Stimulated activated CD4-positive, alpha-beta T cell treated with anti-CD3 and anti-CD28 coated beads, Interleukin-12 subunit alpha, Interleukin-12 subunit beta, amount 100 ng/mL, for 4 hours (primary cell): ENCODE results near the gene PARD3B.
A peak's percentile ranks its signal among the peaks of the same experiment; 100 is the strongest.

ENCODE experiments used
- DNase-seq: peaks from one replicate; pipeline ENCODE4 v3.0.0-alpha.2; 2020

The PARD3B gene

DNA sequence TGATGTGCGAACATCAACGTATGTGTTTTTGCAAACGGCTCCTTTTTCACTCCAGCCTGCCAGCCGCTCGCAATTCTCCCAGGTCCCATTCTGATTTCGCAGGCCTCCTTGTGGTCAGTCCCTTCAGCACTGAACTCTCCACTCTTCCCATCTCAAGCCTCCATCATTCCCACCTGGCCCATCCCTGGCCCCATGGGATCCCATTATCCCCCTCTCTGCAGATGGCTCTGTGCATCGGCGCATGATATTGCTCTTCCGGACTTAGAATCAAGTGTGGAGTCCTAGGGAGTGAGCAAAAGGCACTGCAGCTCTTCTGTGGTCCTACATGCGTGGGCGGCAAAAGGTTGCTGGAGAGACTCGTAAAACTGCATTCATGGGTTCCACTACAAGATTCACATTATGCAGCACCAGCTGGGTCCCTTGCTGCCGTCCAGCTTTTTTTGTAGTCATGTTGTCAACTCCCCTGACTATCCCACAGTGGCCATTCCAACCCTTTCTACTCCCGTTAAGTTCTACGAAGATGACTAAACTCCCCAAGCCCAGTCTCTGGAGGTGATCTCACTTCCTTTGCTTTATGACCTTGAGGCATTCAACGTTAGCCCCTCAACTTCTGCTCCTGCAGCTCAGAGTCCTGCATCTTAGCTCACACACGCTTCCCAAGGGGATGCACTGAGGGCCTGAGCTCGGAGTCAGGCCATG lies 1011.7 kb downstream of the PARD3B start:
- no peak for DNase-seq

DNA sequence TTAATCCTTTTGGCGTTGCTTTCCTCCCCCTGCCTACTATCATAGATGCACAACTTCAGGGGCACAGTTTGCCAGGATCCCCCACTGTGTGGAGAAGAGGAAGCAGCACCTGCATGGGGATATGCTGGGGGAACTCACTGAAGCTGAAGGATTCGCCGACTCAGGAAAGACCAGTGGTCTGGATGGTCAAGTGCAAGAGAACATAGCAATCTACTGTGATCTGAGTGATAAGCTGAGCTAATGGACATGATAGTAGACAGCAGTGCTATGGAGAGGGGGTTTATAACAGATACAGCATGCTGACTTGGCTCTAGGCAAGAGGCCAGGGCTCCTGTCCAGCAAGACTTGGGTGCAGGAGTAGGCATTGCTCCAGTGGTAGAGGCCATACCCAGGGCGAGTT lies 1012.6 kb downstream of the PARD3B start:
- DNase-seq = no peak

DNA sequence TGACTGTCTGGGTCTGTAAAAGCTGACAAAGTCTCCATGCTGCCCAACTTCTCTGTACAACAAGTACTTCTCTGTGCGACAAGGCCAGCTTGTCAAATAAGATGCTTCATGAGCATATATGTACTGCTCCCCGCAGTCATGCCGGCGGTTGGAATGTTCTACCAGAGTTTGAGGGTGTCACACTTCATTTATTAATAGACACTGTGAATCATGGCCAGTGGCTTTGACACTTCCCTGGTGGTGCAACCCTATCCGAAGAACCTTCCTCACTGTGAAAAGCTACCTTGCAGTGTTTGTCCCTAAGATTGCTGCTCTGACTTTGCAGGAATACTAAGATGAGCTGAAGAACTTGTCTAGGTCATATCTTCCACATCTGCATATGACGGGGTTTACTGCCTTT lies 1016.2 kb downstream of the PARD3B start:
- no peak for DNase-seq

DNA sequence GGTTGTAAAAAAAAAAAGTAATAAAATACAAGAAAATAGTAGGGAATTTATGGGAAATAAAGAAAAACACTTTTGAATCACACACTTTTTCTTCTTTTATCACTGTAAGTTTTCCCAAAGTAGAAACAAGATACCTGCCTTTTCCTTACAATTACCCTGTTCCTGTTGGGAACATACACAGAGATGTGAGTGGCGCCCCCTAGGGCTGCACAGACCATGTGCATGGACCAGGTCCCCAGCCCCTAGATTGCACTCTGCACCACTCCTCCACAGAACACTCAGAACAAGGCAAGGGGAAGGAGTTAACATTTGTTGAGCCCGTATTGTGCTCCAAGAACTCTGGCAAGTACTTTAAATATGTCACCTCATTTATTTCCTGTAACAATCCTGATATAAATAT lies 1018.4 kb downstream of the PARD3B start:
- peak; percentile 17 for DNase-seq

DNA sequence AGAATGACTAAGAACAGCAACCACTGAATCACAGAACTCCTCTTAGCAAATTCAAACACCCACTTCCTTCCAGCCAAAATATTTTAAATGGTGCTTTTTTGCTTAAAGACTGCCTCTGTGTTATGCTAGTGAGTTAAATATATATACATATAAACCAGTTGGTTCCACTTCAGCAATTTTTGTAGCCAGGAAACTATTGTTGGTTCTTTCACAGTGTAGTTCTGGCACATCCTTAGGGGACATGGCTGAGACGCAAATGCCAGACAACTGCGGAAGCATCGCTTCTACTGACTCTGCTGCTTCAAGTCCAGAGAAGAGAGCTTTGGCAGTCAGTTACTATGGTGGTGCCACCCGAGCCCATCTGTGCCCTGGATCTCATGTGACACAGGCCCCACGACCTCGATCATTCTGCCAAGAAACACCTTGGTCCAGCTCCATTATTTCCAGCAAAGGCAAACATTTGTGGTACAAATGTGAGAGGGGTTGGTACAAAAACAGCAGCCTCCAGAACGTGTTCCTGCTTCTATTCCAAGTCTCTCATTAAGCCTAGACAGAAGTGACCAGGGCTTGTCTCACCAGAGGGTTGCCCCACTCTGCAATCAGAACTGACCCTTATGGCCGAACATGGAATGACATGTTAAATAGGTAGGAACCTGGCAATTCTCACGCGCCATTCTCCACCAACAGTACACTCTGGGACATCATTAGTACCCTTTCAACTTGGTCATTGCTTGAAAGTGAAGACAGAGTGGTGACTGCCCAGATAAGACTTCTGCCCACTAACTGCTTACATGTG lies 1019.3 kb downstream of the PARD3B start:
- no peak for DNase-seq

DNA sequence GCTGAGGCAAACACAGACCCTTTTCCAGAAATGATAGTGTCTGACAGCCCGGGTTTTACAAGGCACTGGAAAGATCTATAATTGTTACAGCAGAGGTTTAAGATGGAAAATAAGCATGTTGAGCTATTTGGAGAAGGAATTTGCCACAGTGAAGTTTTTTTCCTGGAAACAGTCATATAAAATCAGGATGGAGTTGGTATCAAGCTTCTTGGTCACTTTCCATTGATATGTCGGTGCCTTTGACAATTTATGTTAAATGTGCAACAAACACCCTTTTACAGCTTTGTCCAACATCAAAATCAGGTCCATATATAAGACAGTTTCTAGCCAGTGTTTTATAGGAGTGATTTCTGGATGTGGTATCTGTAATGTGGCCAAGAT lies 1019.9 kb downstream of the PARD3B start:
- no peak for DNase-seq

DNA sequence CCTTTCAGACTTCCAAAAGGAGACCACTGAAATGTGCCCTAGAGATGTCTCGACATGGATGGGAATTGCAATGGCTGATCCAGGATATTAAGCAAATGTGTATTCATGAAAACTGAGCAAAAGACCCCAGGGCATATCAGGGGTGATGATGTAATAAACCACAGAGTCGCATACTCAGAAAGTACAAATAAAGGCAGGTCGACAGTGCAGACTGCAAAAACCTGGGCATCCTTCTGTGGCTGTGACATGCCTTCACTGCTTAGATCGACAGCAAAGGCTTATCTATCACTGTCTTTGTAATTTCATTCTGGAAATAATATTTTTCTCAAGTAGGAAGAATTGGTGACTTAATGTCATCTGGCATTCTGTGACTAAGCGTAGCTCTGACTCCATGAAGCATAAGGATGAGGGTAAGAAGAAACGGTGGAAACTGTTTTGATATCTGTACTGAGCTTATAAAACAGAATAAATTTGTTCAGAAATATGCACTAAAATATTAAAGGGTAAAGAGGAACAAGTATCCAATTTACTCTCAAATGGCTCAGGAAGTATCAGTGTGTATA lies 1021.4 kb downstream of the PARD3B start:
- DNase-seq = no peak

DNA sequence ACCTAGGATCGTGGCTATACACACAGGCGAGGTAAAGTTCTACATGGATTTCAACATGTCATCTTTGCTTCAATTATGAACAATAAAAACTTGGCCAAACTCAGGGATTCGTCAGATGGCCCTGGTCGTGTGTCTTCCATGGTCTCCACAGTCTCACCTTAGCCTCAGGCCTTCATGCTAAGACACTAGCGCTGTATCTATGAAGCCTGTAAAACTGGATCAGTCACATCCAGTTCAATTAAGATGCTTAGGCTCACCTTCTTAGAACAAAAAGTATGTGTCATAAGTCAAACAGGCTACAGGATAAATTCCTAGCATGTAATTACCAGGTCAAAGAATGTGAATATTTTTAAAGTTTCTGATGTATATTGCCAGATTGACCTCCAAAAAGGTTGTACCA lies 1023.3 kb downstream of the PARD3B start:
- no peak for DNase-seq

DNA sequence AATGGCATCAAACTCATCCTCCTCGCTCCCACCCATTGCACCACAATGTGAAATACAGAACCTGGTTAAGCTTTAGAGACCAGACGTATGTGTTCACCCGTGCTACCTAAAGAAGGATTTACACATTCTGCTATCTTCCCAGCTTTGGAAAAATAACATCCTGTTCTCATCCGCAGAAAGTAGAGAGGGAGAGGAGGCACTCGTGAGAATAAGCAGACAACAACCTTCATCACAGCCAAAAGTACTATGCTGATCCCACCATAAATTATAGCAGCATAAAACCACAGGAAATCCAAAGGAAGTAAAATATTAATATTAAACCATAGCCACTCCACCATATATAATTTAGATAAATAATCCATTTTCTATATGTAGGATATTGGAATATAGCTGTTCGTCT lies 1025.4 kb downstream of the PARD3B start:
- no peak for DNase-seq

DNA sequence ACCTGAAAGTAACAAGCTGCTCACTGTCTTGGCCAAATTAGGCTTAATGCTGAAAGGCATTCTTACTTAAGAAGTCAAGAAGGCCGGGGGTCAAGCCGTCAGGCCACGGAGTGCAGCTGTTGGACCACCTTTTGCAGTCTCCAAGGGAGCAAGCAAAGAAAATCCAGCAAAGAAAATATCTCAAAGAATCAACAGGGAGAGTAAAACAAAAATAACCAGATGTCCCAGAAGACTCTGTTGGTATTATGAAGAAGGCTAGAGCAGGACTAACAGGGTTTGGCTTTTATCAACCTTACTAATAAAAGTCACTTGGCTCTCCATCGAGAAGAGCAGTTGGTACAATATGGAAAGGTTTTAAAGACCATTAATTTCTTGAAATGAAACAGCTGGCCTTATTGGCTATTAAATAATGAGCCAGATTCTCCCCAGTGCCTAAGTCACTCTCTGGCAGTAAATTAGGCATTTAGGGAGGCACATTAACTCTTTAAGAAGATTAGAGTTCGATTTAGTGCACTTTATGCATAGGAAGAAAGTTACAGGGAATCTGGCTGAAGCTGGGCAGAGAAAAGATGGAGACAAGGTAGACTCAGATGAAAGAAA lies 1026.2 kb downstream of the PARD3B start:
- DNase-seq = no peak

DNA sequence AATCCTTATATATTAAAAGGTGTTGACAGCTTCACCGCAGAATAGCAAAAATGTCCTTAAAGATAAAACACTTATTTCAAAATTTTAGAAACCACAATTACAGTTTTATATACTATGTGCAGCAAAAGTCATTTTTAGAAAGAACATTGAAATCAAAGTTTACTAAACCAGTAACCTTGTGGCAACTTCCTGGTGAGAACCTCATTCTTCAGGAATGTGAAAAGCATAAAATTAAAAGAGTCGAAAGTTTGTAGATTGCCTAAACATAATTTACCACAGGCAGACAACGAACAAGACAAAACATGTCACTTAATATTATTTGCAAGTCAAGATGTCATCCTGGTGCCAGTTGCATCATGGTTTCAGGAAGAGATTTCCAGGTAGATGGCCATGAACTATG lies 1028.7 kb downstream of the PARD3B start:
- DNase-seq = no peak

DNA sequence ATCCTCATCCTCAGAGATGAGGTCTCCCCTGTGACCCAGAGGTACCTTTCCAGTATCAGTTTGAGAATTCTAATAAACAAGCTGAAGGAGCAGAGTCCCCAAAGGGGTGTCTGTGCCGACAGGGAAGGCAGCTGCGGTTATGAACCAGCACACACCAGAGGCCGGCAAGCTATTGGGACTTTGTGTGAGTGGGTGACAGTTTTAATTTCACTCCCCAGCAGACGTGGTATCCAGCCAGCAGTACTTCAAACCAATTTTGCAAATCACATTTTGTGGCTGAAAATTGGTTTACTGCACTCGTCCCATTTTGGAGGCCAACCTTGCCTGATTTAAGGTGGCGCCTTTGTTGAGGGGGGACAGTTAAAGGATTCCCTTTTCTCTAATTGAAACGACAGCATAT lies 1034.1 kb downstream of the PARD3B start:
- DNase-seq = no peak

DNA sequence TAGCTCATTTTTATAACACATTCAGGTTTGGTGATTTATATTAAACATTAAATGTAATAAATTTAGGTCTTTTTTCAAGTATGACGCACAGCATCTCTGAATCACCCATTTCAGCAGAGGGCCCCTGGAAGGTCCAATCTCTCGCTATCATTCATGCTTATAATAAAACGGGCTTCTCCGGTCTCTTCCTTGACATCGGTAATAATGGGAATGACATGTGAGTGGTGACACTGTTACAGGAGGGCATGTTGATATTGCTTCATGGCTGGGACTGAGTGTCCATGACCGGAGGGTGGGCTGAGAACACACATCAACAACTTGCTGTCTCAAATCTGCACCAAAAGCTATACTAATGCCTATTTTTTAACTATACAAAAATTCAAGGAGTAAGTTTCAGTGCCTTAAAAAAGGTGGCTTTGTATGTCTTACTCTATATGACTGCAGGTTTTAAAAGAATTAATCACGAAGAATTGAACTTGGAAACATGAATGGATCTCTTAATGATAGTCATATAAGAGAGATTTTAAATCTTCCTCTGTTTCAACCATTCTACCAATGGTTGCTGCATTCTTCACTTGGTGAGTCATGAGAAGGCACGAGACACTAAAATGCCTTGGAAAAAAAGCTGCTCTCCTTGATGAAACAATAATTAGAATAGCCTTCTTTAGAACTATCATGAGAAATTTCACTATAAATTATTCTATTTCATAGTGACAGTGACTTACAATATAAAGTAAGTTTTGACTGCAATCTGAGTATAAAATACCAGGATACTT lies 1035.1 kb downstream of the PARD3B start:
- no peak for DNase-seq

DNA sequence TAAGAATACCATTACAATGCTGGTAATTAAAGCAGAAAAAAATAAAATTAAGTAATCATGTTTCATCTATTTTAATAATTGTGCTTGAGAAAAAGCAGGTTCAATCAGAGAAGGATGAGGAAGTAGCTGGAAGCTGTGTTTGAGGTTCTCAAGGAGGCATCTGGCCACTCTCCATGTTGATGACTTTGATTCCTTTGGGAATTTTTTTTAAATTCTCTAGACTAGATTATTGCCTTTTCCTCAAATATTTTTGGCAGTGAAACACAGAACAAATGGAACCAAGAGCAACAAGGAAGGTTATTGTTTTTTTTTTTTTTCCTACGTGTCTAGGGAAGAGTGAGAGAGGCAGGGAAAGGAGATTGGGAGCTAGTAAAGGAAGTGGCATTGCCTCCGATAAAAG lies 1037.1 kb downstream of the PARD3B start:
- DNase-seq = no peak

DNA sequence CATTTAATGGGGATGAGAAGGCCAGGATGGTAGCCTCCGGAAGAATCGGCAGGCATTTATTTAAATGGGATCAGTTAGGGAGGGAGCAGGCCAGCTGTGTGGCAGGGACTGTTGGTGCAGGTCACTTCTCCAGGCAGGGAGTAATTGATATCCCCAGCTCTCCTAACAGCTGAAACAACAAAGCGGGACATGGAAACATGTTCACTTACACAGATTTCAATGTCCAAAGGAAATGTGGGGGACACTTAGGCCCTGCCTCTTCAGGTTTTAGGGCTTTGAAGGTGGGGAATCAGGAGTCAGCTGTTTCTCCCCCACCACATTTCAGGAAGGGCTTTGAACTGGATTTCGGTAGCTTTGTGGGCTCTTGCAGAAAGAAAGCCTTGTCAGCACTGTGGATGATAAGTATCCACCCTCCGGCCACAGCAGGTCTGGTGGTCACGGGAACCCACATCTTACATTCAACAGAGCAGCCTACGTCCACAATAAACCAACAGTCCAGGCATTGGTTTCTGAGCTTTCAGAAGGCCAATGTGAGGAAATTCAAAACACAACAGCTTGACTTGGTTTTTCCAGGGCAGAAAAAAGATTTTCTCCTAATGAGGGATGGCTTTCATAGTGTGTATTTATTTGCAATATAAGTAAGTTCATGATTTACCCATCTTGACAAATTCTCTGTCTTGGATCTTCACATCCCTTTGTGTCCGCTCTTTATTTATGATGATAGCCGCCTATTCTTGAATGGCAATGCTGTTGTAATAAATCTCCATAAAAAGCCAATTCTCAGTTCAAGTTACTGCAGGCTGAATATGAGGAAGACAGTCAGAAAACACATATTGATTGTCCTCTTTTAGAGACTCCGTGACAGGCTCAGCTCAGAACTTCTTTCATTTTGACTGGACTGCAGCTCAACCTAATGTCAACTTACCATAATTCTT lies 1040.4 kb downstream of the PARD3B start:
- no peak for DNase-seq

DNA sequence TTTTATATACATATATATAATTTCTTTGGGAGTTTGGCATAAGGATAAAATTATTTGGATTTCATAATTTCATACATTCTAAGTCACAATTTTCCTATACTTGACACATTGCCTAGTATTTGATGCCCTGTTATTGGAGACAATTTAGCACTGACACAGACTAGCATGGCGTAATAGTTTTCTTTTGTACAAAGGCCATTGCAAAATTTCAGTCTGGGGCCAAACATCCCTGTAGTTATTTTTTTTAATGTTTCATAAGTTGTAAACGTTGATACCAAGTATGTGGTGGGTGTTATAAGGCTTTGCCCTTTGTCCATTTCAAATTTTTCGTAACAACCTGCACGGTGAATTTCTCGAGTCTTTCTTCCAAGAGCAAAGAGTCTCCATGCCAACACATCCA lies 1041.4 kb downstream of the PARD3B start:
- DNase-seq = no peak

DNA sequence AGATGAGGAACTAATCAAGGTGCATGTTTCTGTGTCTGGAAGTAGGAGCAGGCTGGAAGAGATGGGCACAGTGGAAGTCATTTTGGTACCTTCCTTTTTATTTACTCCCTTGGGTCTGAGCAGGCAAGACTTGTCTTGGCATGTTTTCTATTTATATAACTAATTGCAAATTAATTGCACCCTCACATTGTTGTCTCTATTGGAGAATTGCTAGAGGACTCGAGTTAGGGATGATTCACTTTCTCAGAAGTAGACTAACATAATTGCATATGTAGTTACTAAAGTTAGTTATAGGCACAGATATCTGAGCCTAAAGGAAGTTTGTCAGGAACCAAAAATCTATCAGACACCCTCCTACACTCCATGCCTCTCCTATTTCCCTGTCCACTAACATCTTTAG lies 1044.2 kb downstream of the PARD3B start:
- DNase-seq = no peak

DNA sequence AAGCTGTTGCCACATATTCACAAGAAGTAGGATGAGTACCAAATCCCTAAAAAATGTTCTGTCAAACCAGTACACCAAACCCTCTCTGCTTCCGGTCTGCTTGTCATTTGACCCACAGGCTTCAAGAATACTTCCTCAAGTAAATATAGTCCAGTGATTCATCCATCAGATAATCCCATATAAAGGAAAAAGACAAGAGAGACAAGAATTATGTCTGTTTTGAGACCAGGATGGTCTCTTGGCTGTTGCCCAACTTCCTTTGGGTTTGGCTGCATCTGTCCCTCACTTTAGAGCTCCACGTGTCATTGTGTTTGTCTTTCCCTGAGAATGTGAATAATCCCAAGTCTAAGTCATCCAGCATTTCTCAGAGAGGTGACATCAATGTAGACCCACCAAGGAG lies 1045.5 kb downstream of the PARD3B start:
- DNase-seq = no peak

DNA sequence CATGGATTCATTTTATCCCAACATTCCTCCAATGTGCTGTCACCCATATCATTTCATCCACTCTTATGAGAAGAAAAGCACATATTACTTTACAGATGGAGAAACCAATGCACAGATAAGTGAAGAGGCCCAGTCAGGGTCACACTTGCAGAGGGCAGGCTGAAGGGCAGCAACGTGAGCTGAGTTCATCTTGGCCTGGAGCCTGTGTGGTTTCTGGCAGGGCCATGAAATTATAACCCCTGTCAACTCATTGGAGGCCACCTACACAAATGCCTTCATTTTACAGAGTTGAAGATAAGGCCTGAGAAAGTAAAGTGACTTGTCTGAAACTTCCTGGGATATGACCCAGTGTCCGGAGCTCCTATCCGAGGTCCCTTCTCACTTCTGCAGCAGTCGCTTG lies 1048.6 kb downstream of the PARD3B start:
- no peak for DNase-seq

DNA sequence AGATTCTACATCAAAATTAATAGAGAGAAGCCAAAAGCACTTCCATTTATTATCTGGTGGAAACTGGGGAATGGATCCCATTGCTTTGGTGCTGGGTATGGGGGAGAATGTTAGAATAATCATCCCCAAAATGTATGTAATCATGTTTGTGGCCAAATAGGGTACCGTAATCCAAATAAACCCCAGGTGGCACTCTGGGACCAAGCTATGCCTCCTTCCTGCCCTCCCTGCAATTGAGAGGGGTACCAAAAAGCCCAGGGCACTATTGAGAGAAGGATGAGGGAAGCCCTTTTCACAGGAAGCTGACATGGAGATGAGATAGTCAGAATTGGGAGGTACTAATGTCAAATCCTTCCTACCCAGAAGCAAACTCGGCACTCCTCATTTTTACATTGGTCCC lies 1051.3 kb downstream of the PARD3B start:
- no peak for DNase-seq

DNA sequence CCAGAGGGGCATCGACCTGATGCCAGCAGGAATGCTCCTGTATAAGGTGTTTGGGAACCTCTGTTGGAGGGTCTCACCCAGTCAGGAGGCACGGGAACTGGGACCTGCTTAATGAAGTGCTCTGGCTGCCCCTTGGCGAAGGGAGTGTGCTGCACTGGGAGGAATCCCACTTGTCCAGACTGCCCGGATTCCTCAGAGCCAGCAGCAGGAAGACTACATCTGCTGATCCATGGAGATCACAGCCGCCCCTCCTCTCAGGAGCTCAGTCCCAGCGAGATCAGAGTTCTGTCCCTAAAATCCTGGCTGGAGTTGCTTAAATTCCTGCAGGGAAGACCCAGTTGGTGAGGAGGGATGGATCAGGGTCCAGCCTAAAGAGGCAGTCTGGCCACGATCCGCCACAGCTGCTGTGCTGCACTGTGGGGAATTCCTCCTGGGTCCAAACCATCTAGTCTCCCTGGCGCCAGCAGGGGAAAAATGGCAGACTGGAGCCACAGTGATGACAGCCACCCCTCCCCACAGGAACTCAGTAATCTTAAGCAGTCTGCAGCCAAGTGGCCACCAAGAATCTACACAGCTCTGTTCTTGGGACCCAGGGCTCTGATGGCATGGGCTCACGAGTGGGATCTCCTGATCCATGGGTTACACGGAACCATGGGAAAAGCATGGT lies 1060.5 kb downstream of the PARD3B start:
- no peak for DNase-seq
